HCT116 (cell line): Measurements from ENCODE around the gene DTX1. TPM values are rescaled to one million over a fixed set of nuclear protein-coding genes. Genes with fewer than 3 reads are reported as not detected.

Experiments
- ATAC-seq: fragments of 200-7000 bp; cut with Tn5 transposase; 2 replicates; pipeline ENCODE4 v1.9.1; 2020; ENCODE audit warnings: mild to moderate bottlenecking, moderate library complexity
- BruUV-seq: library from RNA; stranded (reverse); fragments of 400-500 nt; replicated peaks from 2 replicates; lab custom pipeline; 2021; lab: Mats Ljungman, UMichigan
- CTCF ChIA-PET: fragments of 300-600 bp; sonication (Branson Sonifier 250); formaldehyde crosslinking; loops from one replicate; lab custom pipeline; 2021; ENCODE audit warnings: antibody characterized with exemption; lab: Charles Lee
- POLR2A ChIA-PET: fragments of 300-600, 350-600 bp; sonication (Branson Sonifier 250); formaldehyde crosslinking; loops from one replicate; lab custom pipeline; 2021; ENCODE audit warnings: antibody characterized with exemption; lab: Charles Lee
- RAD21 ChIA-PET, 2 experiments: fragments of 300-600 bp; sonication (Branson Sonifier 250); formaldehyde crosslinking; loops; one replicate each; lab custom pipeline; 2023; ENCODE audit warnings: low total read pairs in 2 of 2; ENCODE audit not compliant: uncharacterized antibody in 2 of 2, unreplicated experiment in 2 of 2, low non-redundant PET in 1 of 2; lab: Charles Lee
- DNase-seq: peaks from one replicate; pipeline ENCODE4 v3.0.0-alpha.2; 2010; ENCODE audit warnings: low read depth, low spot score
- H2AFZ ChIP-seq: fragments of 200-600 bp; shearing (Covaris generic), sonication (generic); 2 replicates; pipeline ENCODE4 v1.6.1; 2017; ENCODE audit warnings: low read depth, mixed run types, mixed read lengths, antibody characterized with exemption, low read length; ENCODE audit not compliant: poor library complexity, severe bottlenecking
- H3K27ac ChIP-seq: 2 replicates; pipeline ENCODE4 v1.5.1; 2012; ENCODE audit warnings: low read depth, low read length
- H3K27me3 ChIP-seq: fragments of 200-600 bp; sonication (generic); 2 replicates; pipeline ENCODE4 v1.6.1; 2016; ENCODE audit warnings: mixed run types, low read length, mixed read lengths; ENCODE audit not compliant: insufficient read depth
- H3K36me3 ChIP-seq, 2 experiments: fragments of 200-500 bp in 1 of 2; fragments of 200-600 bp in 1 of 2; sonication (Bioruptor generic) in 1 of 2; sonication (generic) in 1 of 2; 2 replicates each; pipeline versions ENCODE4 v1.5.1 to v1.6.1; 2014 to 2016; ENCODE audit warnings: low read length in 2 of 2, inconsistent platforms in 1 of 2, mixed read lengths in 1 of 2, mixed run types in 1 of 2; ENCODE audit not compliant: insufficient read depth in 2 of 2, control insufficient read depth in 1 of 2
- H3K4me1 ChIP-seq, 2 experiments: fragments of 200-600 bp in 1 of 2; sonication (generic) in 1 of 2; 2 replicates each; pipeline versions ENCODE4 v1.5.1 to v1.6.1; 2012 to 2017; ENCODE audit warnings: low read length in 2 of 2, inconsistent platforms in 1 of 2, mild to moderate bottlenecking in 1 of 2, mixed read lengths in 1 of 2, mixed run types in 1 of 2, moderate library complexity in 1 of 2; ENCODE audit not compliant: insufficient read depth in 2 of 2, control insufficient read depth in 1 of 2
- H3K4me2 ChIP-seq: fragments of 200-600 bp; sonication (generic); 2 replicates; pipeline ENCODE4 v1.6.1; 2017; ENCODE audit warnings: mixed run types, low read length, mixed read lengths
- H3K4me3 ChIP-seq, 2 experiments: fragments of 200-600 bp in 1 of 2; sonication (generic) in 1 of 2; replicated peaks in 1 of 2; 2 replicates each; pipeline ENCODE4 v1.5.1; 2011 to 2016; ENCODE audit warnings: low read length in 2 of 2, control low read depth in 1 of 2, low read depth in 1 of 2, mild to moderate bottlenecking in 1 of 2, mixed read lengths in 1 of 2, mixed run types in 1 of 2
- H3K79me2 ChIP-seq: fragments of 200-600 bp; sonication (generic); 2 replicates; pipeline ENCODE4 v1.6.1; 2017; ENCODE audit warnings: mild to moderate bottlenecking, mixed run types, low read length, moderate library complexity, mixed read lengths; ENCODE audit not compliant: insufficient read depth
- H3K9ac ChIP-seq: fragments of 200-600 bp; sonication (generic); 2 replicates; pipeline ENCODE4 v1.6.1; 2016; ENCODE audit warnings: low read length, mixed read lengths
- H3K9me2 ChIP-seq: fragments of 200-600 bp; sonication (generic), shearing (Covaris generic); 2 replicates; pipeline ENCODE4 v1.6.1; 2017; ENCODE audit warnings: mixed run types, mild to moderate bottlenecking, moderate library complexity; ENCODE audit not compliant: insufficient read depth
- H3K9me3 ChIP-seq, 2 experiments: fragments of 200-500 bp in 1 of 2; fragments of 200-600 bp in 1 of 2; sonication (Bioruptor generic) in 1 of 2; sonication (generic) in 1 of 2; 2 replicates each; pipeline ENCODE4 v1.6.1; 2014 to 2017; ENCODE audit warnings: low read length in 2 of 2, mixed read lengths in 2 of 2, inconsistent platforms in 1 of 2, low read depth in 1 of 2, mild to moderate bottlenecking in 1 of 2, mixed run types in 1 of 2, moderate library complexity in 1 of 2; ENCODE audit not compliant: control insufficient read depth in 1 of 2, insufficient read depth in 1 of 2
- H4K20me1 ChIP-seq: fragments of 200-600 bp; sonication (generic), shearing (Covaris generic); 2 replicates; pipeline ENCODE4 v1.6.1; 2017; ENCODE audit warnings: mixed run types, mild to moderate bottlenecking, moderate library complexity; ENCODE audit not compliant: insufficient read depth
- CBX3 ChIP-seq: IDR thresholded peaks from 2 replicates; pipeline ENCODE4 v1.6.1; 2012; ENCODE audit warnings: low read depth
- EGR1 ChIP-seq: IDR thresholded peaks from 2 replicates; pipeline ENCODE4 v1.6.1; 2012; ENCODE audit warnings: low read depth
- ELF1 ChIP-seq: IDR thresholded peaks from 2 replicates; pipeline ENCODE4 v1.6.1; 2012; ENCODE audit warnings: low read depth, borderline replicate concordance
- EZH2 ChIP-seq: fragments of 200-600 bp; sonication (generic); IDR thresholded peaks from 2 replicates; pipeline ENCODE4 v1.6.1; 2017; ENCODE audit warnings: antibody characterized with exemption, mixed run types
- EZH2phosphoT487 ChIP-seq: fragments of 200-600 bp; IDR thresholded peaks from 2 replicates; pipeline ENCODE4 v1.6.1; 2018; ENCODE audit warnings: antibody characterized with exemption, borderline replicate concordance
- JUND ChIP-seq: IDR thresholded peaks from 2 replicates; pipeline ENCODE4 v1.6.1; 2012
- POLR2A ChIP-seq: IDR thresholded peaks from 2 replicates; pipeline ENCODE4 v1.7.0; 2011; ENCODE audit warnings: borderline replicate concordance; ENCODE audit not compliant: insufficient read depth, insufficient read length; ENCODE audit errors: extremely low read depth
- RAD21 ChIP-seq: IDR thresholded peaks from 2 replicates; pipeline ENCODE4 v1.6.1; 2012; ENCODE audit warnings: low read depth, mild to moderate bottlenecking
- SIN3A ChIP-seq: IDR thresholded peaks from 2 replicates; pipeline ENCODE4 v1.6.1; 2012; ENCODE audit warnings: low read depth
- SP1 ChIP-seq: IDR thresholded peaks from 2 replicates; pipeline ENCODE4 v1.6.1; 2012; ENCODE audit warnings: low read depth
- SRF ChIP-seq: IDR thresholded peaks from 2 replicates; pipeline ENCODE4 v1.6.1; 2012; ENCODE audit warnings: low read depth
- TCF7L2 ChIP-seq: IDR thresholded peaks from 2 replicates; pipeline ENCODE4 v1.7.0; 2011; ENCODE audit warnings: borderline replicate concordance, inconsistent platforms; ENCODE audit not compliant: insufficient read depth, insufficient read length; ENCODE audit errors: extremely low read depth
- YY1 ChIP-seq: IDR thresholded peaks from 2 replicates; pipeline ENCODE4 v1.6.1; 2011; ENCODE audit warnings: low read length, low read depth, moderate library complexity, mild to moderate bottlenecking; ENCODE audit not compliant: insufficient replicate concordance; ENCODE audit errors: extremely low read depth
- ZNF274 ChIP-seq: fragments of 200-500 bp; sonication (Bioruptor generic); IDR thresholded peaks from 2 replicates; pipeline ENCODE4 v1.6.1; 2014; ENCODE audit warnings: mild to moderate bottlenecking, low read depth, low read length, inconsistent platforms
- intact Hi-C: fragments of 100-400 bp; cut with micrococcal nuclease; formaldehyde crosslinking; loops from 2 replicates; pipeline ENCODE4 v1.10.0; 2022
- total RNA-seq: library from RNA; stranded (reverse); gene quantifications from one replicate; pipeline ENCODE4 v1.2.1, GENCODE V29; 2021; ENCODE audit not compliant: unreplicated experiment
- TF ChIP-seq, protein P1 (sequence below): IDR thresholded peaks from 2 replicates; pipeline ENCODE4 v1.6.1; 2012; ENCODE audit warnings: low read depth
- TF ChIP-seq, protein P2 (sequence below), 3 experiments: fragments of 200-600 bp in 1 of 3; sonication (generic) in 1 of 3; IDR thresholded peaks in 2 of 3; conservative IDR thresholded peaks in 1 of 3; 2 replicates each; pipeline ENCODE4 v1.5.1; 2012 to 2017; ENCODE audit warnings: low read depth in 2 of 3, low read length in 2 of 3, antibody characterized with exemption in 1 of 3, borderline replicate concordance in 1 of 3, control low read depth in 1 of 3, mild to moderate bottlenecking in 1 of 3, mixed read lengths in 1 of 3, mixed run types in 1 of 3, moderate library complexity in 1 of 3; ENCODE audit not compliant: insufficient read depth in 1 of 3
- TF ChIP-seq, protein P3 (sequence below): IDR thresholded peaks from 2 replicates; pipeline ENCODE4 v1.6.1; 2011; ENCODE audit warnings: mild to moderate bottlenecking, low read length, moderate library complexity; ENCODE audit not compliant: insufficient replicate concordance; ENCODE audit errors: extremely low read depth

DTX1 gene
- total RNA-seq, 1 experiment from 2014 or later, result not detected

DNA sequence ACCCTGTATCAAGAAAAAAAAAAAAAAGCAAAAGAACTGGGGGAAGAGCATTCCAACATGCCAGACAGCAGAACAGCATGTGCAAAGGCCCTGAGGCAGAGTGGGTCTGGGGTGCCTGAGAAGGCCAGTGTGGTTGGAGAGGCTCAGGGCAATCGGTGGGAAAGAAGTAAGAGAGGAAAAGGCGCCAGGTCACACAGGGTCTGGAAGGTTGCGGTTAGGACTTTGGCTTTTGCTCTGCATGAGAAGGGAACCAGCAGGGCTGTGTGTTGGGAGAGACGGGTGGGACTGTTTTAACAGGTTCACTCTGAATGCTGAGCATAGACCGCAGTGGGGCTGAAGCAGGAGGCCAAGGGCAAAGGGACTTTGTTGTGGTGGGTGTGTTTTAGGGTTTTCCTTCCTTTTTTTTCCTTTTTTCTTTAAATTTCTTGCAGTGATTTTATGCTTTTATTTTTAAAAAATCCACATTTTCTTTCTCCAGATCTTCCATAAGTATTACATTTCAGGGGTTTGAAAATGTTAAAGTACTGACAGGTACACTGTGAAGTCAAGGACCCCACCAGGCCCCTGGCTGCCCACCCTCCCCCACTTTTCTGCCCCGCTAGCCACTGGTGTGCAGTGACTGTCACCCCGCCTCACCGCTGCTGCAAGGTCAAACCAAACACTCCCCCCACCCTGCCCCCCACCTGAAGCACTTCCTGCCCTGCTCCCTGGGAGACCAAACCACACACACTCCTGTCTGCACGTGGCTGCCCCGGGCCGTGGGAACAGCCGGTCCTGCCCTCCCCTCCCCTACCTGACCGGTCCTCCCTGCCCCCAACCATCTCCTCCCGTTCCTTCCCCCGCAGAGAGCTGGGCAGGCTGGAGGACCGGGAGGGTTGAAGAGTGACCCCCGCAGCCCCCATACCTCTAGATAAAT lies 30.0 kb downstream of the DTX1 start (continued):
- TF ChIP-seq EGR1, result no peak
- no peak for TF ChIP-seq ELF1
- no peak for TF ChIP-seq POLR2A
- TF ChIP-seq, all 23 proteins: peak for 0

DNA sequence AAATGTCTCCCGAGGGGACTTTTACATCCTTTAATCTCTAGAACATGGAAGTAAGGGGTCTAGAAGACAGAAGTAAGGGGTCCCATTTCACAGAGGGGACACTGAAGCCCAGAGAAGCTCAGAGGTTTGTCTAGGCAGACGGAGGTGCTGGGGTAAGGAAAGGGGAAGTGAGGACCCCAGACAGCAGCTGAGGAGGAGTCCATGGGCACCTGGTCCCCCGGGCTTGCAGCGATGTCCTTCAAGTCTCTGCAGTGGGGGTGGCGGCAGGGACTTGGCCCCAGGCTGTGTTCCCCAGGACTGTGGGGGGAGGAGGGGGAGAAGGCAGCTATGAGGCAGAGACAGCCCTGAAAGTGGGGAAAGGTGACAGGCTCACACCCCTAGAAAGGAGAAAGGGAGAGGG lies 30.7 kb downstream of the DTX1 start:
- H2AFZ ChIP-seq, result no peak overlapping the region
- DNase-seq, result no peak
- H3K79me2 ChIP-seq, result no peaks in the 10 kb centered on the region
- no peaks in the 10 kb centered on the region for H3K36me3 ChIP-seq
- H3K4me1 ChIP-seq, result no peaks in the 10 kb centered on the region
- no peak overlapping the region for H3K27ac ChIP-seq
- no peak overlapping the region for H3K4me2 ChIP-seq
- ChIA-PET POLR2A (no interaction called here), RAD21 (no interaction called here), CTCF (no interaction called here)
- H4K20me1 ChIP-seq, result no peaks in the 10 kb centered on the region
- intact Hi-C loops, result no loop called here
- BruUV-seq, result no TSS peak
- no peak overlapping the region for H3K4me3 ChIP-seq
- H3K9me2 ChIP-seq, result no peaks in the 10 kb centered on the region
- H3K9ac ChIP-seq, result no peak overlapping the region
- no peaks in the 10 kb centered on the region for H3K9me3 ChIP-seq
- H3K27me3 ChIP-seq, result no peaks in the 10 kb centered on the region; the same call in 1 of the 2 replicates
- ATAC-seq, result no peak
- TF ChIP-seq EZH2phosphoT487, result no peak
- no peak for TF ChIP-seq TCF7L2
- TF ChIP-seq POLR2A, result no peak
- TF ChIP-seq, protein P1, sequence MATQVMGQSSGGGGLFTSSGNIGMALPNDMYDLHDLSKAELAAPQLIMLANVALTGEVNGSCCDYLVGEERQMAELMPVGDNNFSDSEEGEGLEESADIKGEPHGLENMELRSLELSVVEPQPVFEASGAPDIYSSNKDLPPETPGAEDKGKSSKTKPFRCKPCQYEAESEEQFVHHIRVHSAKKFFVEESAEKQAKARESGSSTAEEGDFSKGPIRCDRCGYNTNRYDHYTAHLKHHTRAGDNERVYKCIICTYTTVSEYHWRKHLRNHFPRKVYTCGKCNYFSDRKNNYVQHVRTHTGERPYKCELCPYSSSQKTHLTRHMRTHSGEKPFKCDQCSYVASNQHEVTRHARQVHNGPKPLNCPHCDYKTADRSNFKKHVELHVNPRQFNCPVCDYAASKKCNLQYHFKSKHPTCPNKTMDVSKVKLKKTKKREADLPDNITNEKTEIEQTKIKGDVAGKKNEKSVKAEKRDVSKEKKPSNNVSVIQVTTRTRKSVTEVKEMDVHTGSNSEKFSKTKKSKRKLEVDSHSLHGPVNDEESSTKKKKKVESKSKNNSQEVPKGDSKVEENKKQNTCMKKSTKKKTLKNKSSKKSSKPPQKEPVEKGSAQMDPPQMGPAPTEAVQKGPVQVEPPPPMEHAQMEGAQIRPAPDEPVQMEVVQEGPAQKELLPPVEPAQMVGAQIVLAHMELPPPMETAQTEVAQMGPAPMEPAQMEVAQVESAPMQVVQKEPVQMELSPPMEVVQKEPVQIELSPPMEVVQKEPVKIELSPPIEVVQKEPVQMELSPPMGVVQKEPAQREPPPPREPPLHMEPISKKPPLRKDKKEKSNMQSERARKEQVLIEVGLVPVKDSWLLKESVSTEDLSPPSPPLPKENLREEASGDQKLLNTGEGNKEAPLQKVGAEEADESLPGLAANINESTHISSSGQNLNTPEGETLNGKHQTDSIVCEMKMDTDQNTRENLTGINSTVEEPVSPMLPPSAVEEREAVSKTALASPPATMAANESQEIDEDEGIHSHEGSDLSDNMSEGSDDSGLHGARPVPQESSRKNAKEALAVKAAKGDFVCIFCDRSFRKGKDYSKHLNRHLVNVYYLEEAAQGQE, result no peak
- no peak for TF ChIP-seq EZH2
- TF ChIP-seq CBX3, result no peak
- TF ChIP-seq JUND, result no peak
- TF ChIP-seq SRF, result no peak
- no peak for TF ChIP-seq ZNF274
- TF ChIP-seq SP1, result no peak
- no peak for TF ChIP-seq YY1
- TF ChIP-seq SIN3A, result no peak
- TF ChIP-seq, protein P2, sequence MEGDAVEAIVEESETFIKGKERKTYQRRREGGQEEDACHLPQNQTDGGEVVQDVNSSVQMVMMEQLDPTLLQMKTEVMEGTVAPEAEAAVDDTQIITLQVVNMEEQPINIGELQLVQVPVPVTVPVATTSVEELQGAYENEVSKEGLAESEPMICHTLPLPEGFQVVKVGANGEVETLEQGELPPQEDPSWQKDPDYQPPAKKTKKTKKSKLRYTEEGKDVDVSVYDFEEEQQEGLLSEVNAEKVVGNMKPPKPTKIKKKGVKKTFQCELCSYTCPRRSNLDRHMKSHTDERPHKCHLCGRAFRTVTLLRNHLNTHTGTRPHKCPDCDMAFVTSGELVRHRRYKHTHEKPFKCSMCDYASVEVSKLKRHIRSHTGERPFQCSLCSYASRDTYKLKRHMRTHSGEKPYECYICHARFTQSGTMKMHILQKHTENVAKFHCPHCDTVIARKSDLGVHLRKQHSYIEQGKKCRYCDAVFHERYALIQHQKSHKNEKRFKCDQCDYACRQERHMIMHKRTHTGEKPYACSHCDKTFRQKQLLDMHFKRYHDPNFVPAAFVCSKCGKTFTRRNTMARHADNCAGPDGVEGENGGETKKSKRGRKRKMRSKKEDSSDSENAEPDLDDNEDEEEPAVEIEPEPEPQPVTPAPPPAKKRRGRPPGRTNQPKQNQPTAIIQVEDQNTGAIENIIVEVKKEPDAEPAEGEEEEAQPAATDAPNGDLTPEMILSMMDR (IDR thresholded peaks at IDR 0.05 in 2 of 3, conservative IDR thresholded peaks at IDR 0.05 in 1 of 3; ENCODE audit: borderline replicate concordance in 1 of 3, insufficient read depth in 1 of 3, low read depth in 2 of 3, low read length in 2 of 3), result no peak
- no peak for TF ChIP-seq ELF1
- TF ChIP-seq, protein P3, sequence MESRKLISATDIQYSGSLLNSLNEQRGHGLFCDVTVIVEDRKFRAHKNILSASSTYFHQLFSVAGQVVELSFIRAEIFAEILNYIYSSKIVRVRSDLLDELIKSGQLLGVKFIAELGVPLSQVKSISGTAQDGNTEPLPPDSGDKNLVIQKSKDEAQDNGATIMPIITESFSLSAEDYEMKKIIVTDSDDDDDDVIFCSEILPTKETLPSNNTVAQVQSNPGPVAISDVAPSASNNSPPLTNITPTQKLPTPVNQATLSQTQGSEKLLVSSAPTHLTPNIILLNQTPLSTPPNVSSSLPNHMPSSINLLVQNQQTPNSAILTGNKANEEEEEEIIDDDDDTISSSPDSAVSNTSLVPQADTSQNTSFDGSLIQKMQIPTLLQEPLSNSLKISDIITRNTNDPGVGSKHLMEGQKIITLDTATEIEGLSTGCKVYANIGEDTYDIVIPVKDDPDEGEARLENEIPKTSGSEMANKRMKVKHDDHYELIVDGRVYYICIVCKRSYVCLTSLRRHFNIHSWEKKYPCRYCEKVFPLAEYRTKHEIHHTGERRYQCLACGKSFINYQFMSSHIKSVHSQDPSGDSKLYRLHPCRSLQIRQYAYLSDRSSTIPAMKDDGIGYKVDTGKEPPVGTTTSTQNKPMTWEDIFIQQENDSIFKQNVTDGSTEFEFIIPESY, result no peak
- TF ChIP-seq RAD21, result no peak
